Loucy (cell line): ENCODE results near the gene MCHR1.

Experiments used
- EZH2phosphoT487 ChIP-seq: fragments of 200-600 bp; IDR thresholded peaks from 2 replicates; pipeline ENCODE4 v1.6.1; 2018; ENCODE audit warnings: antibody characterized with exemption, mild to moderate bottlenecking, moderate library complexity, borderline replicate concordance
- TF ChIP-seq, protein P1 (sequence below): fragments of 200-600 bp; sonication (generic); conservative IDR thresholded peaks from 2 replicates; pipeline ENCODE4 v1.5.1; 2014; ENCODE audit warnings: mild to moderate bottlenecking, antibody characterized with exemption, low read length

DNA sequence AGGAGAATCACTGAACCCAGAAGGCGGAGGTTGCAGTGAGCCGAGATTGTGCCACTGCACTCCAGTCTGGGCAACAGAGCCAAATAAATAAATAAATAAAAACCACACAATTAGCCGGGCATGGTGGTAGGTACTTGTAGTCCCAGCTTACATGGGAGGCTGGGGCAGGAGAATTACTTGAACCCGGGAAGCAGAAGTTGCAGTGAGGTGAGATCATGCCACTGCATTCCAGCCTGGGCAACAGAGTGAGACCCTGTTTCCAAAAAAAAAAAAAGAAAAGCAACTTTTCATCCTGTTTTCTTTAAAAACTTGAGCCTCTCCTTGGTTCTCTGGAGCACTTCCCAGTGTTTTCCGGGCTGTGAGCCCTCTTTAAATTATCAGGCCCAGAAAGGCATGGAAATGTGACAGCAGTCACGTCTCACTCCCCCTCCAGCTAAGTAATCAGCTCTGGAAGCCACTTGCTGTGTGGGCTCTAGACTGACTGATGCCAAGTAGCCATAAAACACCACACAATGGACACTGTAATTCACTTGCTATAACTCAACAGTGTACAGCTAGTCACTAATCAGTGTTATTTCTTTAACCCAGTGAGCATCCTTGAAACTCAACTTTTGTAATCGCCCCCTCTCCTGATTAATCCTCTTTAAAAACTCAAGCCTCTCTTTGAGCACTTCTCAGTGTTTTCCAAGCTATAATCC is 13.0 kb upstream of the MCHR1 start:
- TF ChIP-seq, protein P1, sequence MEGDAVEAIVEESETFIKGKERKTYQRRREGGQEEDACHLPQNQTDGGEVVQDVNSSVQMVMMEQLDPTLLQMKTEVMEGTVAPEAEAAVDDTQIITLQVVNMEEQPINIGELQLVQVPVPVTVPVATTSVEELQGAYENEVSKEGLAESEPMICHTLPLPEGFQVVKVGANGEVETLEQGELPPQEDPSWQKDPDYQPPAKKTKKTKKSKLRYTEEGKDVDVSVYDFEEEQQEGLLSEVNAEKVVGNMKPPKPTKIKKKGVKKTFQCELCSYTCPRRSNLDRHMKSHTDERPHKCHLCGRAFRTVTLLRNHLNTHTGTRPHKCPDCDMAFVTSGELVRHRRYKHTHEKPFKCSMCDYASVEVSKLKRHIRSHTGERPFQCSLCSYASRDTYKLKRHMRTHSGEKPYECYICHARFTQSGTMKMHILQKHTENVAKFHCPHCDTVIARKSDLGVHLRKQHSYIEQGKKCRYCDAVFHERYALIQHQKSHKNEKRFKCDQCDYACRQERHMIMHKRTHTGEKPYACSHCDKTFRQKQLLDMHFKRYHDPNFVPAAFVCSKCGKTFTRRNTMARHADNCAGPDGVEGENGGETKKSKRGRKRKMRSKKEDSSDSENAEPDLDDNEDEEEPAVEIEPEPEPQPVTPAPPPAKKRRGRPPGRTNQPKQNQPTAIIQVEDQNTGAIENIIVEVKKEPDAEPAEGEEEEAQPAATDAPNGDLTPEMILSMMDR = no peak
- no peak for TF ChIP-seq EZH2phosphoT487
